AG10803 (cell line): ENCODE data around the gene MCM7.

Experiments used
- DNase-seq: peaks from one replicate; pipeline ENCODE4 v3.0.0; 2010; ENCODE audit warnings: low read depth
- H3K4me3 ChIP-seq: 2 replicates; pipeline ENCODE4 v1.5.1; 2011; ENCODE audit warnings: mild to moderate bottlenecking, low read length, control low read depth
- CTCF ChIP-seq: conservative IDR thresholded peaks from 2 replicates; pipeline ENCODE4 v1.5.1; 2011; ENCODE audit warnings: mild to moderate bottlenecking, low read length, control low read depth, inconsistent platforms

The MCM7 gene

GRCh38 chr7:100126931-100127865, 26.0 kb upstream of the MCM7 start, which contains the start of gene MBLAC1:
MBLAC1 (plus strand) TSS chr7:100126967; CDS start chr7:100127396, 429 bp downstream.
- DNase-seq, result peak; percentile 93
- H3K4me3 ChIP-seq, result peak within 1 kb of the TSS; percentile 93
- no peak for TF ChIP-seq CTCF

GRCh38 chr7:100126239-100126930, 25.2 kb upstream of the MCM7 start:
- H3K4me3 ChIP-seq, result peak overlapping the region; percentile 93
- no peak for TF ChIP-seq CTCF
- no peak for DNase-seq

GRCh38 chr7:100124301-100125230, 23.4 kb upstream of the MCM7 start:
- no peak overlapping the region for H3K4me3 ChIP-seq
- no peak for TF ChIP-seq CTCF
- DNase-seq, result no peak

- TF ChIP-seq CTCF, result no peak
- DNase-seq, result no peak
- no peak overlapping the region for H3K4me3 ChIP-seq
Measured at GRCh38 chr7:100122568-100122967, 21.4 kb upstream of the MCM7 start.

- H3K4me3 ChIP-seq, result no peak overlapping the region
- DNase-seq, result no peak
- no peak for TF ChIP-seq CTCF
Measured at GRCh38 chr7:100122067-100122466, 20.9 kb upstream of the MCM7 start.

- TF ChIP-seq CTCF, result no peak
- no peak for DNase-seq
- H3K4me3 ChIP-seq, result peak overlapping the region; percentile 96
Measured at GRCh38 chr7:100120733-100121036, 19.5 kb upstream of the MCM7 start.
